A673 (cell line): ENCODE data around the gene SATB1. TPM values are rescaled to one million over a fixed set of nuclear protein-coding genes. Genes with fewer than 3 reads are reported as not detected.

Experiments
- BruUV-seq: library from RNA; stranded (reverse); fragments of 400-500 nt; replicated peaks from 2 replicates; lab custom pipeline; 2021; lab: Mats Ljungman, UMichigan
- CTCF ChIA-PET: fragments of 300-600 bp; sonication (Branson Sonifier 250); formaldehyde crosslinking; loops from one replicate; lab custom pipeline; 2022; ENCODE audit warnings: antibody characterized with exemption; lab: Charles Lee
- POLR2A ChIA-PET: fragments of 300-600 bp; sonication (Branson Sonifier 250); formaldehyde crosslinking; loops from one replicate; lab custom pipeline; 2022; ENCODE audit warnings: antibody characterized with exemption; ENCODE audit not compliant: low non-redundant PET; lab: Charles Lee
- DNase-seq: peaks from one replicate; pipeline ENCODE4 v3.0.0-alpha.2; 2015; ENCODE audit warnings: low spot score
- H3K27ac ChIP-seq: fragments of 200-600 bp; sonication (generic); 2 replicates; pipeline ENCODE4 v1.5.1; 2016; ENCODE audit warnings: mixed run types, low read depth, mild to moderate bottlenecking, mixed read lengths, antibody characterized with exemption, low read length; ENCODE audit not compliant: poor library complexity, severe bottlenecking
- H3K27me3 ChIP-seq: fragments of 200-600 bp; sonication (generic); replicated peaks from 2 replicates; pipeline ENCODE4 v1.6.1; 2017; ENCODE audit warnings: mixed run types, low read depth, mild to moderate bottlenecking, mixed read lengths, antibody characterized with exemption, low read length; ENCODE audit not compliant: insufficient read depth, poor library complexity
- H3K36me3 ChIP-seq: fragments of 200-600 bp; sonication (generic); 2 replicates; pipeline ENCODE4 v1.6.1; 2016; ENCODE audit warnings: mixed run types, mild to moderate bottlenecking, mixed read lengths, antibody characterized with exemption, low read length; ENCODE audit not compliant: insufficient read depth, poor library complexity, severe bottlenecking
- H3K4me1 ChIP-seq: fragments of 200-600 bp; sonication (generic); 2 replicates; pipeline ENCODE4 v1.6.1; 2017; ENCODE audit warnings: mixed run types, mild to moderate bottlenecking, mixed read lengths, antibody characterized with exemption, low read length; ENCODE audit not compliant: insufficient read depth, poor library complexity, severe bottlenecking
- H3K4me3 ChIP-seq: fragments of 200-600 bp; sonication (generic); 2 replicates; pipeline ENCODE4 v1.5.1; 2016; ENCODE audit warnings: low read depth, mixed run types, mild to moderate bottlenecking, mixed read lengths, low read length; ENCODE audit not compliant: poor library complexity, severe bottlenecking
- H3K9me3 ChIP-seq: fragments of 200-600 bp; sonication (generic); 2 replicates; pipeline ENCODE4 v1.6.1; 2016; ENCODE audit warnings: mixed run types, low read depth, mild to moderate bottlenecking, mixed read lengths, antibody characterized with exemption, low read length; ENCODE audit not compliant: poor library complexity, severe bottlenecking
- EZH2 ChIP-seq: fragments of 200-600 bp; sonication (generic); IDR thresholded peaks from 2 replicates; pipeline ENCODE4 v1.6.1; 2017; ENCODE audit warnings: borderline replicate concordance, low read depth, mild to moderate bottlenecking, mixed read lengths, antibody characterized with exemption, low read length; ENCODE audit not compliant: poor library complexity, severe bottlenecking
- intact Hi-C: fragments of 100-400 bp; cut with micrococcal nuclease; formaldehyde crosslinking; loops from one replicate; pipeline ENCODE4 v1.10.0; 2022; ENCODE audit not compliant: unreplicated experiment
- total RNA-seq: library from RNA; stranded (reverse); gene quantifications from 2 replicates; pipeline ENCODE4 v1.2.3, GENCODE V29; 2021
- TF ChIP-seq, protein P1 (sequence below): fragments of 300-800, 200-600 bp; sonication (generic); conservative IDR thresholded peaks from 2 replicates; pipeline ENCODE4 v1.5.1; 2017; ENCODE audit warnings: low read depth, mild to moderate bottlenecking, antibody characterized with exemption, low read length, moderate library complexity, mixed read lengths

Gene SATB1
- total RNA-seq, 1 experiment from 2014 or later = 5.9 TPM

DNA sequence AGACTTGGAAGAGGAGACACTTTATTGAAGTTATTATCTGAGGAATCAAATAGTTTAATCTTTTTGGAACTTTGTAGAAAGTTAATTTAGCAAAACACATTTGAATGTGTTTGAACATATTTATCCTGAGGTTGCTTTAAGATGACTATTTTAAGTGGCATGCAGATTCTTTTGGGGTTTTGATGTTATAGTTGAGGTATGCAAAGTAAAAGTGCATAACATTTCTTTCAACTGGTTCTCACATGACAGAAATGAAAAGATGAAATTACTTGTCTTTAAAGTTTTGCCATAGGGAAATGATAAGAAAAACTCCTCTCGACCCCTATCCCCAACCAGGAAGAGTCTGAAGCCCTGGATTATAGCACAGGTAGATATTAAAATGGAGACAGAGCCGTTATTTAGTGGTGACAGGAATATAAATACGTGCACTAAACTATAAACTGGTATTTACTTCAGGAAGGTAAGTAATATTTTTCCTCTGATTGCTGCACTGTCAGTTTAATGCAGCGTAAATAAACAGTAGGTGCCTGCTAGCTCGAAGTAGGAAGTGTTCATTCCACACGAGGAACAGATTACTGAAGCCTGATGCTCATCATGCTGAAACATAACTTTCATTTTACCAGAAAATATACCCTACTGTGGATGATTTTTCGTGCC, 15.1 kb upstream of the SATB1 start:
- intact Hi-C loops = no loop called here
- ChIA-PET POLR2A (no interaction called here), CTCF (no interaction called here)
- Histone ChIP-seq H3K36me3 (no peaks in the 10 kb centered on the region), H3K27me3 (peaks cover 90% of the 10 kb centered on the region), H3K9me3 (no peaks in the 10 kb centered on the region), H3K4me3 (no peak overlapping the region), H3K27ac (no peak overlapping the region), H3K4me1 (peaks cover 6% of the 10 kb centered on the region)
- BruUV-seq = no TSS peak
- no peak for TF ChIP-seq EZH2
- TF ChIP-seq, protein P1, sequence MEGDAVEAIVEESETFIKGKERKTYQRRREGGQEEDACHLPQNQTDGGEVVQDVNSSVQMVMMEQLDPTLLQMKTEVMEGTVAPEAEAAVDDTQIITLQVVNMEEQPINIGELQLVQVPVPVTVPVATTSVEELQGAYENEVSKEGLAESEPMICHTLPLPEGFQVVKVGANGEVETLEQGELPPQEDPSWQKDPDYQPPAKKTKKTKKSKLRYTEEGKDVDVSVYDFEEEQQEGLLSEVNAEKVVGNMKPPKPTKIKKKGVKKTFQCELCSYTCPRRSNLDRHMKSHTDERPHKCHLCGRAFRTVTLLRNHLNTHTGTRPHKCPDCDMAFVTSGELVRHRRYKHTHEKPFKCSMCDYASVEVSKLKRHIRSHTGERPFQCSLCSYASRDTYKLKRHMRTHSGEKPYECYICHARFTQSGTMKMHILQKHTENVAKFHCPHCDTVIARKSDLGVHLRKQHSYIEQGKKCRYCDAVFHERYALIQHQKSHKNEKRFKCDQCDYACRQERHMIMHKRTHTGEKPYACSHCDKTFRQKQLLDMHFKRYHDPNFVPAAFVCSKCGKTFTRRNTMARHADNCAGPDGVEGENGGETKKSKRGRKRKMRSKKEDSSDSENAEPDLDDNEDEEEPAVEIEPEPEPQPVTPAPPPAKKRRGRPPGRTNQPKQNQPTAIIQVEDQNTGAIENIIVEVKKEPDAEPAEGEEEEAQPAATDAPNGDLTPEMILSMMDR = no peak
- DNase-seq = no peak

DNA sequence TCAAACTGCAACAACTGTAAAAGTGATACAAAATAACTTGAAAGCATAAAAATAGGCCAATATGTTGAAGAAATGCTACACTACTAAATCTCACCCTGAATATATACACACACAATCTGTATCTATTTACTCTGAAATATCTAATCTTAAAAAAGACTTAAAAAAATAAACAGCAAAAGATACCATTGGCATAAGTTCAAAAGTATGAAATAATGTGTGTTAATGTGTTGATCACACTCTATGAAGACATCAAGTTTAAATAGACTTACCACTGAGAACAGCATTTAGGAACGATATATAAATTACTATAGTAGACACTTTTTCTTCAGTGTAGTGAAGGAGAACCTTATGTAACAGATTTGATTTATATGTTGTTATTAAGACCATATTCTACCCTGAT, 14.1 kb upstream of the SATB1 start:
- H3K4me1 ChIP-seq = peaks cover 5% of the 10 kb centered on the region
- DNase-seq = no peak
- CTCF ChIA-PET = no interaction called here
- TF ChIP-seq, protein P1 = no peak
- no peak for TF ChIP-seq EZH2
- no peak overlapping the region for H3K27ac ChIP-seq
- no peaks in the 10 kb centered on the region for H3K36me3 ChIP-seq
- no peak overlapping the region for H3K4me3 ChIP-seq
- intact Hi-C loops = no loop called here
- BruUV-seq = no TSS peak
- no peaks in the 10 kb centered on the region for H3K9me3 ChIP-seq
- POLR2A ChIA-PET = no interaction called here
- H3K27me3 ChIP-seq = peaks cover 96% of the 10 kb centered on the region

DNA sequence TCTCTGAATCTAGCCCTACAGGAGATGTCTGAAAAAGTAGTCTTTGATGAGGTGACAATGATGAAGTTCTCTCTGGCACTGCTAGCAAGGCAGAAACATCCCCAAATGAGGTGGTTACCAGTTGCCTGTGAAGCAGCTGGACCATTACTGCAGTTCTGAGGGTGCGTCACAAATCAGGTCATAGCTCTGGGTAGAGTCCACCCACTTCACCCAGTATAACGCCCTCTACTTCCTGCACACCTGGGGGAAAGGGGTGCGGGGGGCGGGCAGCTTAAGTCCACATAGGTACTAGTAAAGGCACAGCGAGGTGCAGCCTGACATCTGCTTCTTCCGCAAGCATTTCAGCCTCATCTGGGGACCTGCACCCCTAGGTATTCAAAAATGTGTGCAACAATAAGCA, 13.4 kb upstream of the SATB1 start:
- Histone ChIP-seq H3K36me3 (no peaks in the 10 kb centered on the region), H3K27ac (no peak overlapping the region), H3K4me1 (no peaks in the 10 kb centered on the region), H3K9me3 (no peaks in the 10 kb centered on the region), H3K4me3 (no peak overlapping the region), H3K27me3 (peaks cover 95% of the 10 kb centered on the region)
- intact Hi-C loops = no loop called here
- DNase-seq = no peak
- ChIA-PET CTCF (no interaction called here), POLR2A (no interaction called here)
- TF ChIP-seq EZH2 = no peak
- TF ChIP-seq, protein P1 = no peak
- BruUV-seq = no TSS peak
